SK-N-SH treated with all-trans-retinoic acid at 6 μM for 48 hours (cell line): ENCODE measurements around the gene EVX1.

ENCODE experiments used
- ATAC-seq: fragments of 200-7000 bp; cut with Tn5 transposase; 3 replicates; pipeline ENCODE4 v1.9.1; 2020; ENCODE audit warnings: mild to moderate bottlenecking, moderate library complexity
- ARNTL ChIP-seq: fragments of 450-650 bp; formaldehyde crosslinking; IDR thresholded peaks from 2 replicates; pipeline ENCODE4 v1.5.0; 2020; ENCODE audit warnings: low read depth, mild to moderate bottlenecking, moderate library complexity, borderline replicate concordance
- BACH2 ChIP-seq: fragments of 250-450 bp; sonication (Bioruptor Pico); IDR thresholded peaks from 2 replicates; pipeline ENCODE4 v1.9.0; 2021; ENCODE audit warnings: mild to moderate bottlenecking, borderline replicate concordance
- CREB5 ChIP-seq: fragments of 250-450 bp; sonication (Bioruptor Pico); IDR thresholded peaks from 2 replicates; pipeline ENCODE4 v1.5.1; 2020; ENCODE audit warnings: low read depth, mild to moderate bottlenecking, moderate library complexity
- CSDC2 ChIP-seq: fragments of 250-450 bp; sonication (Bioruptor Pico); IDR thresholded peaks from 2 replicates; pipeline ENCODE4 v1.5.0; 2020; ENCODE audit warnings: mild to moderate bottlenecking, moderate library complexity
- CSRNP3 ChIP-seq: fragments of 250-450 bp; sonication (Bioruptor Pico); IDR thresholded peaks from 2 replicates; pipeline ENCODE4 v1.5.1; 2021; ENCODE audit warnings: mild to moderate bottlenecking, moderate library complexity
- ESRRG ChIP-seq: fragments of 250-450 bp; sonication (Bioruptor Pico); IDR thresholded peaks from 2 replicates; pipeline ENCODE4 v1.6.1; 2021; ENCODE audit warnings: mild to moderate bottlenecking
- GLIS3 ChIP-seq: fragments of 250-450 bp; sonication (Bioruptor Pico); IDR thresholded peaks from 2 replicates; pipeline ENCODE4 v1.5.0; 2020; ENCODE audit warnings: mild to moderate bottlenecking, moderate library complexity
- ISL1 ChIP-seq: fragments of 250-450 bp; sonication (Bioruptor Pico); IDR thresholded peaks from 2 replicates; pipeline ENCODE4 v2.1.2; 2022; ENCODE audit warnings: mild to moderate bottlenecking, moderate library complexity
- OSR1 ChIP-seq: fragments of 250-450 bp; sonication (Bioruptor Pico); IDR thresholded peaks from 2 replicates; pipeline ENCODE4 v1.8.0; 2022; ENCODE audit warnings: moderate library complexity, mild to moderate bottlenecking, inconsistent platforms
- PATZ1 ChIP-seq: fragments of 250-450 bp; sonication (Bioruptor Pico); IDR thresholded peaks from 2 replicates; pipeline ENCODE4 v1.8.0; 2020; ENCODE audit warnings: mild to moderate bottlenecking, moderate library complexity, borderline replicate concordance
- POU6F1 ChIP-seq: fragments of 250-450 bp; sonication (Bioruptor Pico); IDR thresholded peaks from 2 replicates; pipeline ENCODE4 v1.8.0; 2021; ENCODE audit warnings: low read depth, mild to moderate bottlenecking, moderate library complexity, borderline replicate concordance
- PPARA ChIP-seq: fragments of 250-450 bp; sonication (Bioruptor Pico); IDR thresholded peaks from 2 replicates; pipeline ENCODE4 v1.5.0; 2020; ENCODE audit warnings: mild to moderate bottlenecking, borderline replicate concordance
- RARB ChIP-seq: fragments of 250-450 bp; sonication (Bioruptor Pico); IDR thresholded peaks from 2 replicates; pipeline ENCODE4 v1.8.0; 2021; ENCODE audit warnings: mild to moderate bottlenecking, moderate library complexity
- SNAI2 ChIP-seq: fragments of 250-450 bp; sonication (Bioruptor Pico); IDR thresholded peaks from 2 replicates; pipeline ENCODE4 v1.5.0; 2020; ENCODE audit warnings: mild to moderate bottlenecking, moderate library complexity
- TCF4 ChIP-seq: fragments of 250-450 bp; sonication (Bioruptor Pico); IDR thresholded peaks from 2 replicates; pipeline ENCODE4 v1.8.0; 2021; ENCODE audit warnings: mild to moderate bottlenecking, moderate library complexity, borderline replicate concordance
- TOX ChIP-seq: fragments of 250-450 bp; sonication (Bioruptor Pico); IDR thresholded peaks from 2 replicates; pipeline ENCODE4 v1.8.0; 2021; ENCODE audit warnings: mild to moderate bottlenecking, moderate library complexity, borderline replicate concordance
- TSHZ2 ChIP-seq: fragments of 250-450 bp; sonication (Bioruptor Pico); IDR thresholded peaks from 2 replicates; pipeline ENCODE4 v1.5.0; 2020; ENCODE audit warnings: mild to moderate bottlenecking, moderate library complexity
- ZC3H10 ChIP-seq: fragments of 250-450 bp; sonication (Bioruptor Pico); IDR thresholded peaks from 2 replicates; pipeline ENCODE4 v1.5.1; 2021; ENCODE audit warnings: mild to moderate bottlenecking, moderate library complexity
- ZFP3 ChIP-seq: fragments of 250-450 bp; sonication (Bioruptor Pico); IDR thresholded peaks from 2 replicates; pipeline ENCODE4 v1.5.0; 2020; ENCODE audit warnings: mild to moderate bottlenecking, moderate library complexity
- ZFP30 ChIP-seq: fragments of 450-650 bp; formaldehyde crosslinking; IDR thresholded peaks from 2 replicates; pipeline ENCODE4 v1.5.0; 2022; ENCODE audit warnings: mild to moderate bottlenecking, moderate library complexity
- ZNF565 ChIP-seq: fragments of 450-650 bp; formaldehyde crosslinking; conservative IDR thresholded peaks from 2 replicates; pipeline ENCODE4 v1.5.0; 2020; ENCODE audit warnings: low read depth, mild to moderate bottlenecking, moderate library complexity
- ZNF70 ChIP-seq: fragments of 450-650 bp; formaldehyde crosslinking; IDR thresholded peaks from 2 replicates; pipeline ENCODE4 v1.5.0; 2020; ENCODE audit warnings: mild to moderate bottlenecking, moderate library complexity
- ZNF8 ChIP-seq: fragments of 450-650 bp; formaldehyde crosslinking; IDR thresholded peaks from 2 replicates; pipeline ENCODE4 v1.5.0; 2020; ENCODE audit warnings: mild to moderate bottlenecking, moderate library complexity

EVX1 gene

GRCh38 chr7:27277628-27278027, 35.0 kb downstream of the EVX1 start:
- TF ChIP-seq SNAI2 (CRISPR knock-in tag) (no peak), OSR1 (no peak), ESRRG (CRISPR knock-in tag) (no peak), CSDC2 (CRISPR knock-in tag) (no peak), ARNTL (CRISPR knock-in tag) (no peak), CREB5 (CRISPR knock-in tag) (no peak), ZFP30 (CRISPR knock-in tag) (no peak), RARB (CRISPR knock-in tag) (no peak), ZNF8 (CRISPR knock-in tag) (no peak), PATZ1 (CRISPR knock-in tag) (no peak), BACH2 (CRISPR knock-in tag) (no peak), CSRNP3 (CRISPR knock-in tag) (no peak), PPARA (no peak), ZNF565 (no peak), TOX (CRISPR knock-in tag) (no peak), ZFP3 (CRISPR knock-in tag) (no peak), ZC3H10 (no peak)

GRCh38 chr7:27283558-27283957, 41.0 kb downstream of the EVX1 start:
- no peak for ATAC-seq
- TF ChIP-seq GLIS3 (CRISPR knock-in tag) (no peak), CREB5 (CRISPR knock-in tag) (no peak), ZNF565 (no peak), ZNF8 (CRISPR knock-in tag) (no peak), BACH2 (CRISPR knock-in tag) (no peak), ISL1 (CRISPR knock-in tag) (no peak), ZFP3 (CRISPR knock-in tag) (no peak)

More at GRCh38 chr7:27277628-27278027, 35.0 kb downstream of the EVX1 start:
- ATAC-seq, result no peak

GRCh38 chr7:27295236-27295635, 52.6 kb downstream of the EVX1 start:
- no peak for TF ChIP-seq PATZ1 (CRISPR knock-in tag)
- TF ChIP-seq BACH2 (CRISPR knock-in tag), result no peak
- TF ChIP-seq CSDC2 (CRISPR knock-in tag), result no peak
- TF ChIP-seq RARB (CRISPR knock-in tag), result no peak
- TF ChIP-seq TOX (CRISPR knock-in tag), result no peak
- no peak for TF ChIP-seq TSHZ2 (CRISPR knock-in tag)
- TF ChIP-seq ZNF70 (CRISPR knock-in tag), result no peak
- no peak for TF ChIP-seq OSR1
- TF ChIP-seq POU6F1 (CRISPR knock-in tag), result no peak
- TF ChIP-seq ISL1 (CRISPR knock-in tag), result no peak
- no peak for TF ChIP-seq PPARA
- TF ChIP-seq TCF4 (CRISPR knock-in tag), result no peak
- TF ChIP-seq ARNTL (CRISPR knock-in tag), result no peak
- TF ChIP-seq, all 23 proteins: peak for 0

More at GRCh38 chr7:27295236-27295635, 52.6 kb downstream of the EVX1 start:
- no peak for ATAC-seq
